DND-41 (cell line): ENCODE results near the gene DPYSL3.

Experiments used
- ATAC-seq: fragments of 200-7000 bp; cut with Tn5 transposase; 3 replicates; pipeline ENCODE4 v1.9.1; 2021; ENCODE audit warnings: low read depth; ENCODE audit not compliant: insufficient read depth
- DNase-seq: peaks from one replicate; pipeline ENCODE4 v3.0.0-alpha.2; 2020
- H2AFZ ChIP-seq: 2 replicates; pipeline ENCODE4 v1.6.0; 2012; ENCODE audit warnings: low read depth, low read length
- H3K27ac ChIP-seq: 2 replicates; pipeline ENCODE4 v1.5.1; 2012; ENCODE audit warnings: low read length, inconsistent platforms
- H3K27me3 ChIP-seq: fragments of 200-600 bp; sonication (generic); 2 replicates; pipeline ENCODE4 v1.6.0; 2012; ENCODE audit warnings: low read length, mild to moderate bottlenecking, inconsistent platforms; ENCODE audit not compliant: insufficient read depth, poor library complexity
- H3K36me3 ChIP-seq: 2 replicates; pipeline ENCODE4 v1.5.1; 2012; ENCODE audit warnings: low read length, inconsistent platforms; ENCODE audit not compliant: insufficient read depth
- H3K4me1 ChIP-seq: 2 replicates; pipeline ENCODE4 v1.5.1; 2012; ENCODE audit warnings: mild to moderate bottlenecking, low read length; ENCODE audit not compliant: insufficient read depth
- H3K4me2 ChIP-seq: 2 replicates; pipeline ENCODE4 v1.6.0; 2012; ENCODE audit warnings: mild to moderate bottlenecking, moderate library complexity, low read length, inconsistent platforms; ENCODE audit not compliant: insufficient read depth
- H3K4me3 ChIP-seq, 2 experiments: fragments of 200-600 bp in 1 of 2; shearing (Covaris generic) in 1 of 2; 2 replicates each; pipeline ENCODE4 v1.5.1; 2012 to 2016; ENCODE audit warnings: inconsistent platforms in 2 of 2, low read length in 2 of 2, mild to moderate bottlenecking in 2 of 2, low read depth in 1 of 2, moderate library complexity in 1 of 2
- H3K79me2 ChIP-seq: 2 replicates; pipeline ENCODE4 v1.6.0; 2012; ENCODE audit warnings: low read length, inconsistent platforms; ENCODE audit not compliant: insufficient read depth
- H3K9ac ChIP-seq: 2 replicates; pipeline ENCODE4 v1.6.0; 2012; ENCODE audit warnings: low read depth, mild to moderate bottlenecking, inconsistent platforms, low read length, moderate library complexity
- H3K9me3 ChIP-seq: 2 replicates; pipeline ENCODE4 v1.5.1; 2012; ENCODE audit warnings: low read length, moderate library complexity, mild to moderate bottlenecking, inconsistent platforms; ENCODE audit not compliant: insufficient read depth, severe bottlenecking
- H4K20me1 ChIP-seq: 2 replicates; pipeline ENCODE4 v1.6.0; 2012; ENCODE audit warnings: low read length; ENCODE audit not compliant: insufficient read depth
- CTCF ChIP-seq: IDR thresholded peaks from 2 replicates; pipeline ENCODE4 v1.5.1; 2012; ENCODE audit warnings: borderline replicate concordance, low read length, moderate library complexity, mild to moderate bottlenecking; ENCODE audit not compliant: poor library complexity, severe bottlenecking; ENCODE audit errors: extremely low read depth
- EZH2 ChIP-seq: IDR thresholded peaks from 3 replicates; pipeline ENCODE4 v1.6.1; 2012; ENCODE audit warnings: borderline replicate concordance, low read depth, mild to moderate bottlenecking, moderate library complexity, low read length, inconsistent platforms; ENCODE audit not compliant: severe bottlenecking

Gene DPYSL3

DNA sequence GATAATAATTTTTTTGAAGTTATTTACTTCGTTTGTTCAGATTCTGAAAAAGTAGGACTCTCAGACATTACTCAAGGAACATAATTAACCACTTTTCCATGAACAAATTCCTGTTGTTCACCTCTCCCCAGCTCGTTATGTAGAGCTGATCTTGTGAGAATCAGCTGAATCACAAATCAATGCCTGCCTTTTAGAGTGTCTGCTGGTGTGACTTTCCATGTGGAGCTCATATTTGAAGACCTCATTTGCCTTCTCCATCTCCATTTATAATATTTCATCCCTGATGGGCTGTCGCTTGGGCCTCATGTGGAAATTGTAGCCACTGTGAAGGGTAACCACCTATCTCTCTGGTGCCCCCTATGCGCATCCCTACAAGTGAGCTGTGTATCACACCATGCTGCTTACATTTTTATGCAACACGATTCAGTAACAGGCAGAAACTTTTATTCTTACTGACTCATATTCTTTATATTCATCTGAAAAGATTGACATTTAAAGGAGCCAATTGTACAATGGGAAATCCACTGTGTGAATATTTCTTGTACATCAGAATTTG, 163.8 kb downstream of the DPYSL3 start:
- Histone ChIP-seq H4K20me1 (no peaks in the 10 kb centered on the region), H3K27ac (no peak overlapping the region), H3K36me3 (no peaks in the 10 kb centered on the region), H2AFZ (no peak overlapping the region), H3K79me2 (no peaks in the 10 kb centered on the region), H3K9me3 (no peaks in the 10 kb centered on the region), H3K9ac (no peak overlapping the region), H3K4me3 (no peak overlapping the region), H3K27me3 (no peaks in the 10 kb centered on the region), H3K4me2 (no peak overlapping the region), H3K4me1 (no peaks in the 10 kb centered on the region)
- no peak for DNase-seq
- TF ChIP-seq EZH2 = no peak
- TF ChIP-seq CTCF = no peak
- no peak for ATAC-seq

DNA sequence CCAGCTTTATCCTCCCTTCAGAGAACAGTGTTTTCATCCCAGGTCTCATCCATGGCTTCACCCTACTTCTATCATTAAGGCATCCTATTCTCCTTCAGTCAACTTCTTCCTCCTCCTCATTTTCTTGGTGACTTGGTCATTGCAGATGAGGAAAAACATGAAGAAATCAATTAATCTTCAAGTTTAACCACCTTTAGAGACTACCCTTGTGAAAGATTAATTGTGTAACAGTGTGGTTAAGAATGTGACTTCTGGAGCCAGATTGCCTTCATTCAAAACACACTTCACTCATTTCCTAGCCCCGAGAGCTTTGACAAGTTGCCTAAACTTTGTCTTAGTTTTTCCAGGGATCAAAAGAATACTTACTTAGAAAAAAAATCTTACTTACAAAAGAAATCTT, 165.0 kb downstream of the DPYSL3 start:
- Histone ChIP-seq H3K9me3 (no peaks in the 10 kb centered on the region), H4K20me1 (no peaks in the 10 kb centered on the region), H3K27ac (no peak overlapping the region), H3K4me1 (no peaks in the 10 kb centered on the region), H3K4me2 (no peak overlapping the region), H3K4me3 (no peak overlapping the region), H3K36me3 (no peaks in the 10 kb centered on the region), H2AFZ (no peak overlapping the region), H3K27me3 (no peaks in the 10 kb centered on the region), H3K79me2 (no peaks in the 10 kb centered on the region), H3K9ac (no peak overlapping the region)
- TF ChIP-seq EZH2 = no peak
- no peak for TF ChIP-seq CTCF
- no peak for DNase-seq
- ATAC-seq = no peak

GRCh38 chr5:147341345-147341744, 168.5 kb downstream of the DPYSL3 start:
- DNase-seq (no peak), ATAC-seq (no peak)
- Histone ChIP-seq H3K27ac (no peak overlapping the region), H3K9me3 (no peaks in the 10 kb centered on the region), H3K9ac (no peak overlapping the region), H3K36me3 (no peaks in the 10 kb centered on the region), H3K4me2 (no peak overlapping the region), H3K4me3 (no peak overlapping the region), H2AFZ (no peak overlapping the region), H4K20me1 (no peaks in the 10 kb centered on the region), H3K79me2 (no peaks in the 10 kb centered on the region), H3K27me3 (no peaks in the 10 kb centered on the region), H3K4me1 (no peaks in the 10 kb centered on the region)
- TF ChIP-seq CTCF (no peak), EZH2 (no peak)

- no peaks in the 10 kb centered on the region for H3K27me3 ChIP-seq
- H3K79me2 ChIP-seq = no peaks in the 10 kb centered on the region
- H4K20me1 ChIP-seq = no peaks in the 10 kb centered on the region
- H3K9ac ChIP-seq = no peak overlapping the region
- H3K4me2 ChIP-seq = no peak overlapping the region
- TF ChIP-seq EZH2 (no peak), CTCF (no peak)
- DNase-seq (no peak), ATAC-seq (no peak)
- no peaks in the 10 kb centered on the region for H3K9me3 ChIP-seq
- no peak overlapping the region for H3K27ac ChIP-seq
- H3K4me1 ChIP-seq = no peaks in the 10 kb centered on the region
- H3K36me3 ChIP-seq = no peaks in the 10 kb centered on the region
- H2AFZ ChIP-seq = no peak overlapping the region
- no peak overlapping the region for H3K4me3 ChIP-seq
These were observed 168.9 kb downstream of the DPYSL3 start for GRCh38 chr5:147340941-147341340.
